ENCODE results near the gene IL11RA.

The IL11RA gene

DNA sequence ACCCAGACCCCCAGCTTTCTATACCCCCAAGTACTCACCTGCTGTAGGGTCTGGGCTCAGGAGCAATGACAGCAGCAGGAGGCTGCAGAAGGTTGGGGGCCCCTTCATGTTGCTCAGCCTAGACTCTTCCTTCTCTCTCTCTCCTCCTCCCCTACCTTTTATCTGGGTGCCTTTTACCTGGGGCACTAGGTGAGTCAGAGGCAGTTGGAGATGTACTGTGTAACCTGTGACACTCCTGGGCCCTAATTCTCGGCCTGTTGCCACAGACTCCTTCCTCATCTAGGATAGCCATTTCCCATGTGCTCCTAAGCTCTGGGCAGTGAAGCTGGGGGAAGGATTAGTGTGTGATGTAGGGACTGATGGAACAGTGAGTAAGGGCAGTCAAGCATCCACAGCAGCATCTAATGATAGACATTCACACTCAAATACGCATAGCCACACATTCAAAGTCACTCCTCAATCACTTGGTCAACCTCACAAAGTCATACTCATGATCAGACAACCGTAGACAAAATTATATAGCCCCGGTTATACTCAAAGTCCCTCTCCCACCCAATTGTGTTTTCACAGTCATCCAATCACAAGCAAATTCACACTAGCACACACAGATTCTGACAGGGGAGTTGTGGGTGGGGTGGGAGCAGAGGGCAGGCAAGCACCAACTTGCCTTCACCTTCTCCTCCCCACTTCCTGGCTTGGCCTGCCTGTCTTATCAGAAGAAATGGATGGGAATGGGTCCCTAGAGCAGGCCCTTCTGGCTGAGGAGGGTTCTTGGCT, 10.7 kb downstream of the IL11RA start, which contains the start of gene CCL27:
Gene CCL27, minus strand, starts transcription at position 132 of the 777 bp plus-strand sequence. Its CDS starts 24 bp downstream, at position 108.
- no peak within 1 kb of the TSS for H2AFZ ChIP-seq (ENCODE audit: low read depth)

DNA sequence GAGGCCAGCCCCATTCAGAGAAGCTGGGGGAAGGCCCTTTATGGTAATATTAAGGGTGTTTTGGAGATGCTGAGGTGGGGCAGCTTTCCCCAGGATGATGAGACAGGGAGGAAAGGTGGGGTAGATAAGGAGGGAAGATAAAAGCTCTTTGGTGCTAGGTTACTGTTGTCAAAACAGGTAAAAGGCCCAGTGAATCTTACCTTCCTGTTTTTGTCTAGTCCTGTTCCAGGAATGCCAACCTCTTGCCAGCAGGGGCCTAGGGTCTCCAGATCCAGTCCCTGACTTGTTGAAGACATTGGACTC, 11.3 kb downstream of the IL11RA start:
- TF ChIP-seq, protein P1, sequence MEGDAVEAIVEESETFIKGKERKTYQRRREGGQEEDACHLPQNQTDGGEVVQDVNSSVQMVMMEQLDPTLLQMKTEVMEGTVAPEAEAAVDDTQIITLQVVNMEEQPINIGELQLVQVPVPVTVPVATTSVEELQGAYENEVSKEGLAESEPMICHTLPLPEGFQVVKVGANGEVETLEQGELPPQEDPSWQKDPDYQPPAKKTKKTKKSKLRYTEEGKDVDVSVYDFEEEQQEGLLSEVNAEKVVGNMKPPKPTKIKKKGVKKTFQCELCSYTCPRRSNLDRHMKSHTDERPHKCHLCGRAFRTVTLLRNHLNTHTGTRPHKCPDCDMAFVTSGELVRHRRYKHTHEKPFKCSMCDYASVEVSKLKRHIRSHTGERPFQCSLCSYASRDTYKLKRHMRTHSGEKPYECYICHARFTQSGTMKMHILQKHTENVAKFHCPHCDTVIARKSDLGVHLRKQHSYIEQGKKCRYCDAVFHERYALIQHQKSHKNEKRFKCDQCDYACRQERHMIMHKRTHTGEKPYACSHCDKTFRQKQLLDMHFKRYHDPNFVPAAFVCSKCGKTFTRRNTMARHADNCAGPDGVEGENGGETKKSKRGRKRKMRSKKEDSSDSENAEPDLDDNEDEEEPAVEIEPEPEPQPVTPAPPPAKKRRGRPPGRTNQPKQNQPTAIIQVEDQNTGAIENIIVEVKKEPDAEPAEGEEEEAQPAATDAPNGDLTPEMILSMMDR (conservative IDR thresholded peaks at IDR 0.05; ENCODE audit: low read depth, low read length) = no peak
- H3K79me2 ChIP-seq (ENCODE audit: insufficient read depth, low read depth) = no peaks in the 10 kb centered on the region
- H3K9ac ChIP-seq = no peak overlapping the region
- no peaks in the 10 kb centered on the region for H3K36me3 ChIP-seq (ENCODE audit: insufficient read depth)
- H3K27me3 ChIP-seq (ENCODE audit: insufficient read depth, low read depth) = no peaks in the 10 kb centered on the region
- no peak overlapping the region for H2AFZ ChIP-seq (ENCODE audit: low read depth)
- no peak overlapping the region for H3K4me3 ChIP-seq (IDR thresholded peaks at IDR 0.05; ENCODE audit: insufficient read depth, low read depth, low read length)
- no peaks in the 10 kb centered on the region for H4K20me1 ChIP-seq (ENCODE audit: insufficient read depth)
- H3K4me2 ChIP-seq = no peak overlapping the region
- peaks cover 10% of the 10 kb centered on the region for H3K4me1 ChIP-seq (ENCODE audit: low read depth, poor library complexity, severe bottlenecking)
- H3K27ac ChIP-seq = no peak overlapping the region

More for the DNA sequence above, 10.7 kb downstream of the IL11RA start, which contains the start of gene CCL27:
- Histone ChIP-seq H3K9ac (no peak within 1 kb of the TSS), H3K79me2 (ENCODE audit: insufficient read depth, low read depth) (no peaks in the 10 kb centered on the region), H3K4me2 (no peak within 1 kb of the TSS), H3K4me1 (ENCODE audit: low read depth, poor library complexity, severe bottlenecking) (peaks cover 10% of the 10 kb centered on the region), H4K20me1 (ENCODE audit: insufficient read depth) (no peaks in the 10 kb centered on the region), H3K4me3 (IDR thresholded peaks at IDR 0.05; ENCODE audit: insufficient read depth, low read depth, low read length) (no peak within 1 kb of the TSS), H3K27ac (no peak within 1 kb of the TSS), H3K36me3 (ENCODE audit: insufficient read depth) (no peaks in the 10 kb centered on the region), H3K27me3 (ENCODE audit: insufficient read depth, low read depth) (no peaks in the 10 kb centered on the region)
- TF ChIP-seq, protein P1 (conservative IDR thresholded peaks at IDR 0.05; ENCODE audit: low read depth, low read length) = no peak

DNA sequence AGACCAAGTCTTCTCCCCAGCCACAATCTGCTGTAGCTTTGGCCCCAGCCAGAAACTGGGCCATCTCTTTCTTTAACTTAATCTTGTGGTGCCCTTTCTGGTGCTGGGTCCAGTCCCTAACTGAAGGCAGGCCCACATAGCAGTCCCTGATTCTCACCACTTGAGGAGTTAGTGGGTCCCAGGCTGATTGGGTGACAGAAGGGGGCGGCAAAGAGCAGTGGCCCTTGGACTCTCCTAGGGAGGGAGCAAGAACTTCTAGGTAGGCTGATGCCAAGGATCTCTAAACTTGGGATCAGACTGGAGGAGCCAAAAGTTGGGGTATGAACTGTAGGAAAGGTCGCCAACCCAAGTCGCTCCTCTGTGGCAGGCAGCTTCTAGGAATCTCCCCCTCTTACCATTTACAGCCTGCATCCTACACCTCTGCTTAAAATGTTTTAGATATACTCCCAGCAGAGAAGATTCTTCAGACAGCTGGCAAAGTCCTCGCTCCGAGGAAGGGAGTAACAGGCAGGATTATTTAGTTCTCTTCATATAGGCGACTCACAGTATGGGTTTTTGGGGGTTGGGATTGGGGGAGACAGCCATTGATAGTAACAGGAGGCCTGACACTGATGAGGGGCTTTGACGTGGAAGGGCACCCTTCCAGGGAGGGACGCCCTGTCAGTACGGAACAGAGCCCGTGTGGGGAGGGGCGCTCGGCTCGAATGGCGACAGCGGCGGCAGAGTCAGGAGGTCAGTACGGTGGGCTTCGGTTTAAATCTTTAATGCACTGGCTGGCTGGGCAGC, 12.5 kb downstream of the IL11RA start:
- Histone ChIP-seq H3K9ac (peak overlapping the region; percentile 30; the same call in 1 of the 2 replicates), H2AFZ (ENCODE audit: low read depth) (peak overlapping the region; percentile 81; the same call in 1 of the 2 replicates), H3K27me3 (ENCODE audit: insufficient read depth, low read depth) (no peaks in the 10 kb centered on the region), H3K79me2 (ENCODE audit: insufficient read depth, low read depth) (no peaks in the 10 kb centered on the region), H3K27ac (no peak overlapping the region), H3K4me2 (peak overlapping the region; percentile 88), H4K20me1 (ENCODE audit: insufficient read depth) (no peaks in the 10 kb centered on the region), H3K36me3 (ENCODE audit: insufficient read depth) (no peaks in the 10 kb centered on the region), H3K4me1 (ENCODE audit: low read depth, poor library complexity, severe bottlenecking) (peaks cover 10% of the 10 kb centered on the region), H3K4me3 (IDR thresholded peaks at IDR 0.05; ENCODE audit: insufficient read depth, low read depth, low read length) (no peak overlapping the region)
- TF ChIP-seq, protein P1 (conservative IDR thresholded peaks at IDR 0.05; ENCODE audit: low read depth, low read length) = peak; percentile 91

DNA sequence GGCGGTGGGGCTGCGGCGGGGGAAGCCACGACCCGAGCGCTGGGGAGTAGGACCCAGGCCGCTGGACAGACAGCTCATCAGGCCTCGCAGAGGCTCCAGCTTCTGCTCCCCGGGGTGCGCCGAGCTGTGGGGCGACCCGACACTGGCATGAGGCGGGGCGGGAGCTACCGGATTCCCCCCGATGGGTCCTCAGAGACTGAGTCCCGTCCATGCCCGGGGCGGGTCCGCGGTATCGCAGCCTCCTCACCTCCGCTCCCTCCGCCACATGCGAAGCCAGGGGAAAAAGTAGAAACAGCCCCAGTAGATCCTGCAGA, 13.0 kb downstream of the IL11RA start:
- Histone ChIP-seq H3K27me3 (ENCODE audit: insufficient read depth, low read depth) (no peaks in the 10 kb centered on the region), H3K27ac (no peak overlapping the region), H3K9ac (peak overlapping the region; percentile 30; the same call in 1 of the 2 replicates), H3K36me3 (ENCODE audit: insufficient read depth) (no peaks in the 10 kb centered on the region), H3K4me1 (ENCODE audit: low read depth, poor library complexity, severe bottlenecking) (peaks cover 10% of the 10 kb centered on the region), H4K20me1 (ENCODE audit: insufficient read depth) (no peaks in the 10 kb centered on the region), H2AFZ (ENCODE audit: low read depth) (peak overlapping the region; percentile 81), H3K4me2 (peak overlapping the region; percentile 88), H3K79me2 (ENCODE audit: insufficient read depth, low read depth) (no peaks in the 10 kb centered on the region), H3K4me3 (IDR thresholded peaks at IDR 0.05; ENCODE audit: insufficient read depth, low read depth, low read length) (no peak overlapping the region)
- TF ChIP-seq, protein P1 (conservative IDR thresholded peaks at IDR 0.05; ENCODE audit: low read depth, low read length) = no peak
